ENCODE measurements around the gene NTM. TPM values are rescaled to one million over a fixed set of nuclear protein-coding genes. Genes with fewer than 3 reads are reported as not detected.
A peak's percentile ranks its signal among the peaks of the same experiment; 100 is the strongest.

Gene NTM
- total and polyA plus RNA-seq, 2 experiments from 2014 or later: 25.9 to 49.0 TPM

GRCh38 chr11:131969261-131969660 is 598.8 kb downstream of the NTM start:
- TF ChIP-seq EZH2 (IDR thresholded peaks at IDR 0.05; ENCODE audit: insufficient read depth, poor library complexity, severe bottlenecking): no peak
- no peak for TF ChIP-seq EZH2phosphoT487 (IDR thresholded peaks at IDR 0.05; ENCODE audit: insufficient read depth, low read depth)
- H3K36me3 ChIP-seq (ENCODE audit: low read depth): no peaks in the 10 kb centered on the region
- H3K27ac ChIP-seq: no peak overlapping the region
- no peak overlapping the region for H3K4me3 ChIP-seq
- H3K4me1 ChIP-seq (ENCODE audit: insufficient read depth): no peaks in the 10 kb centered on the region
- H3K4me2 ChIP-seq (ENCODE audit: unreplicated experiment): no peak overlapping the region
- H3K27me3 ChIP-seq (replicated peaks; ENCODE audit: insufficient read depth): no peaks in the 10 kb centered on the region
- H3K79me2 ChIP-seq (ENCODE audit: insufficient read depth): no peaks in the 10 kb centered on the region
- no peak overlapping the region for H3K9ac ChIP-seq
- in situ Hi-C loops (cut with MboI): no loop called here
- H3K9me2 ChIP-seq (ENCODE audit: insufficient read depth): no peaks in the 10 kb centered on the region
- 96 to 100% methylated on average over 2 of the region's 2 CpGs for WGBS, 2 experiments (ENCODE audit: low coverage in 1 of 2, low lambda C conversion rate in 2 of 2, missing lambda C conversion rate in 2 of 2)
- no peak for DNase-seq
- no peaks in the 10 kb centered on the region for H3F3A ChIP-seq (ENCODE audit: insufficient read depth)
- H4K20me1 ChIP-seq (ENCODE audit: insufficient read depth): no peaks in the 10 kb centered on the region
- H2AFZ ChIP-seq: no peak overlapping the region
- no peaks in the 10 kb centered on the region for H3K9me3 ChIP-seq (ENCODE audit: low read depth)

DNA sequence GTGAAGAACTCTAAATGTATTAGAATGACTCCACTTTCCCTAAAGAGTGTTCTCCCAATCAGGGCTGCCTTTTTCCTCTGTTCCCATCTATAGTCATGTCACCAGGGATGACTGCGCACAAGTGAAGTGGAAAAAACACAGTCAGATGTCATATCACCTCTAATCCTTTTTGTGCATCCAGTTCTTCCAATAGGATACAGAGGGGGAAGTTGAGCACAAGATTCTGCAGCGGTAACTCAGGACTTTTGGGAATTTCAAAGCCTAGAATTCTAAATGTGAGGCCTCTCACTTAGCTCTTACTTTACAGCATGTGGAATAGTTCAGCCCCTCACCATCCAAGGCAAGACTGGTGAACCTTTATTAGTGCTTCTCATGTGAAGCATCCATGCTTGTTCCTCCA is 602.6 kb downstream of the NTM start:
- Histone ChIP-seq H3K4me1 (ENCODE audit: insufficient read depth) (peaks cover 16% of the 10 kb centered on the region), H3K9me2 (ENCODE audit: insufficient read depth) (no peaks in the 10 kb centered on the region), H2AFZ (no peak overlapping the region), H3K36me3 (ENCODE audit: low read depth) (no peaks in the 10 kb centered on the region), H3F3A (ENCODE audit: insufficient read depth) (peaks cover 16% of the 10 kb centered on the region), H3K9me3 (ENCODE audit: low read depth) (no peaks in the 10 kb centered on the region), H3K9ac (no peak overlapping the region), H4K20me1 (ENCODE audit: insufficient read depth) (no peaks in the 10 kb centered on the region), H3K4me3 (no peak overlapping the region), H3K79me2 (ENCODE audit: insufficient read depth) (no peaks in the 10 kb centered on the region), H3K27me3 (replicated peaks; ENCODE audit: insufficient read depth) (no peaks in the 10 kb centered on the region), H3K27ac (no peak overlapping the region), H3K4me2 (ENCODE audit: unreplicated experiment) (no peak overlapping the region)
- in situ Hi-C loops (cut with MboI): no loop called here
- DNase-seq: no peak
- TF ChIP-seq EZH2 (IDR thresholded peaks at IDR 0.05; ENCODE audit: insufficient read depth, poor library complexity, severe bottlenecking) (no peak), EZH2phosphoT487 (IDR thresholded peaks at IDR 0.05; ENCODE audit: insufficient read depth, low read depth) (no peak)
- WGBS, 2 experiments (ENCODE audit: low coverage in 1 of 2, low lambda C conversion rate in 2 of 2, missing lambda C conversion rate in 2 of 2): 94 to 97% methylated on average over 2 of the region's 2 CpGs

DNA sequence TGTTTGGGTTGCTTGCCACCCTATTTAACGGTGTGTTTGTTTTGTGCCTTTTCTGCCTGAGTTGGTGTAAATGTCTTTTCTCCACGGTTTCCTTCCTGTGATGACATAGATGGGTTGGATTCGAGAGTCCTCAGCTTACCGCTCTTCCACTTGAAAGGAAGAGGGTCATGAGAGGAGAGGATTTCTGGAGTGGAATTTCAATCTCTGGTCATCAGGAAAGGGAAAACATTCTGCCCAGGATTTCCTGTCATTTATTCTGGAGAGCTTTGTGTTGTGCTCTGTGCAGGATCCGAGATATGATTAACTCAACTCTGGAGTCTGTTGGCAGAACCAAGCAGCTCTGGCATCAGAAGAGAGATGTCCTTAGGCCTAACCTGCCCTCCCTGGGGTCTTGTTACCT is 605.2 kb downstream of the NTM start:
- H3K9me3 ChIP-seq (ENCODE audit: low read depth): no peaks in the 10 kb centered on the region
- no peaks in the 10 kb centered on the region for H3K27me3 ChIP-seq (replicated peaks; ENCODE audit: insufficient read depth)
- peaks cover 19% of the 10 kb centered on the region for H3K4me1 ChIP-seq (ENCODE audit: insufficient read depth)
- in situ Hi-C loops (cut with MboI): no loop called here
- WGBS, 2 experiments (ENCODE audit: low coverage in 1 of 2, low lambda C conversion rate in 2 of 2, missing lambda C conversion rate in 2 of 2): 98 to 100% methylated on average over 5 of the region's 5 CpGs
- H3K27ac ChIP-seq: no peak overlapping the region
- no peaks in the 10 kb centered on the region for H3K79me2 ChIP-seq (ENCODE audit: insufficient read depth)
- peaks cover 16% of the 10 kb centered on the region for H3F3A ChIP-seq (ENCODE audit: insufficient read depth)
- H3K9me2 ChIP-seq (ENCODE audit: insufficient read depth): no peaks in the 10 kb centered on the region
- H3K4me2 ChIP-seq (ENCODE audit: unreplicated experiment): no peak overlapping the region
- no peaks in the 10 kb centered on the region for H3K36me3 ChIP-seq (ENCODE audit: low read depth)
- no peak overlapping the region for H3K4me3 ChIP-seq
- no peak for DNase-seq
- TF ChIP-seq EZH2 (IDR thresholded peaks at IDR 0.05; ENCODE audit: insufficient read depth, poor library complexity, severe bottlenecking): no peak
- no peak for TF ChIP-seq EZH2phosphoT487 (IDR thresholded peaks at IDR 0.05; ENCODE audit: insufficient read depth, low read depth)
- no peak overlapping the region for H2AFZ ChIP-seq
- no peaks in the 10 kb centered on the region for H4K20me1 ChIP-seq (ENCODE audit: insufficient read depth)
- no peak overlapping the region for H3K9ac ChIP-seq

DNA sequence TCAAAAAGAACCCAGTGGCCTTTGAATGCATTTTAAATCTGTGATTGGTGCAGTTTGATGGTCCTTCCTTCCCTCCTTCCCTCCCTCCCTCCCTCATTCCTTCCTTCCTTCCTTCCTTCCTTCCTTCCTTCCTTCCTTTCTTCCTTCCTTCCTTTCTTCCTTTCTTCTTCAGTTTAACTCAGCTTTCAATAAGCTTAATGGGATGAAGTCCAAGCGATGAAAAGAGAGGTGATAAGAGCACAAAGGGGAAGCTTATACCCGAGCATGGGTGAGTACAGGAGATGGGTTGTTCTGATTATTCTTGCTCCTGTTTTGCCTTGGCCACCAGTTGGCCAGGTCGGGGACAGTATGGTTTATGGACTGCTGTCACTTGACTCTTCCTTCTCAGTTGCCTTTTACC is 605.6 kb downstream of the NTM start:
- H2AFZ ChIP-seq: no peak overlapping the region
- H3K9me2 ChIP-seq (ENCODE audit: insufficient read depth): no peaks in the 10 kb centered on the region
- WGBS, 2 experiments (ENCODE audit: low coverage in 1 of 2, low lambda C conversion rate in 2 of 2, missing lambda C conversion rate in 2 of 2): 68 to 72% methylated on average over 3 of the region's 3 CpGs
- H3K27ac ChIP-seq: no peak overlapping the region
- H3F3A ChIP-seq (ENCODE audit: insufficient read depth): peaks cover 16% of the 10 kb centered on the region
- no peak for DNase-seq
- H3K36me3 ChIP-seq (ENCODE audit: low read depth): no peaks in the 10 kb centered on the region
- H3K4me3 ChIP-seq: no peak overlapping the region
- TF ChIP-seq EZH2phosphoT487 (IDR thresholded peaks at IDR 0.05; ENCODE audit: insufficient read depth, low read depth) (no peak), EZH2 (IDR thresholded peaks at IDR 0.05; ENCODE audit: insufficient read depth, poor library complexity, severe bottlenecking) (no peak)
- no peaks in the 10 kb centered on the region for H3K79me2 ChIP-seq (ENCODE audit: insufficient read depth)
- H4K20me1 ChIP-seq (ENCODE audit: insufficient read depth): no peaks in the 10 kb centered on the region
- in situ Hi-C loops (cut with MboI): no loop called here
- no peaks in the 10 kb centered on the region for H3K27me3 ChIP-seq (replicated peaks; ENCODE audit: insufficient read depth)
- H3K9ac ChIP-seq: no peak overlapping the region
- no peaks in the 10 kb centered on the region for H3K9me3 ChIP-seq (ENCODE audit: low read depth)
- no peak overlapping the region for H3K4me2 ChIP-seq (ENCODE audit: unreplicated experiment)
- H3K4me1 ChIP-seq (ENCODE audit: insufficient read depth): peaks cover 20% of the 10 kb centered on the region

DNA sequence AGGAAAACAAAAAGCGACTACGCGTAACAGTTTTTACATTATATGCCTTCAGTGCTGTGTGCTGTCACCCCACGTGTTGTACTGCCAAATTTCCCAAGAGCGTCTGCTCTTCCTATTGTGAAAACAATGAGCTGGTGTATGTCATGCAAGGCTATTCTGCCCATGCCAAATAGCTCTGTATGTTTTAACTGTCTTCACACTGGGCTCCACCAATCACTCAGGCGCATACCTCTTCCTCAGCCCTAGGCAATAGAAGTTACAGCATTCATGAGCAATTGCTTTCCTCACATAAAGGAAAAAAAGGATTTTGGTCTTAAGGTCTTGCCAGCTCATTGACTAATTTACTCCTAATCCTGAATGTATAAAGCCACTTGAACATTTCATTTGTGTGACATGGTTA is 606.8 kb downstream of the NTM start:
- no peak overlapping the region for H3K4me3 ChIP-seq
- no peaks in the 10 kb centered on the region for H3K36me3 ChIP-seq (ENCODE audit: low read depth)
- H3F3A ChIP-seq (ENCODE audit: insufficient read depth): peaks cover 16% of the 10 kb centered on the region
- H3K79me2 ChIP-seq (ENCODE audit: insufficient read depth): no peaks in the 10 kb centered on the region
- peak overlapping the region; percentile 56 for H3K27ac ChIP-seq
- no peaks in the 10 kb centered on the region for H4K20me1 ChIP-seq (ENCODE audit: insufficient read depth)
- no peaks in the 10 kb centered on the region for H3K9me2 ChIP-seq (ENCODE audit: insufficient read depth)
- no peaks in the 10 kb centered on the region for H3K9me3 ChIP-seq (ENCODE audit: low read depth)
- in situ Hi-C loops (cut with MboI): no loop called here
- H3K27me3 ChIP-seq (replicated peaks; ENCODE audit: insufficient read depth): no peaks in the 10 kb centered on the region
- H3K9ac ChIP-seq: no peak overlapping the region
- peak overlapping the region; percentile 40 for H3K4me2 ChIP-seq (ENCODE audit: unreplicated experiment)
- TF ChIP-seq EZH2phosphoT487 (IDR thresholded peaks at IDR 0.05; ENCODE audit: insufficient read depth, low read depth) (no peak), EZH2 (IDR thresholded peaks at IDR 0.05; ENCODE audit: insufficient read depth, poor library complexity, severe bottlenecking) (no peak)
- 74 to 77% methylated on average over 6 of the region's 6 CpGs for WGBS, 2 experiments (ENCODE audit: low coverage in 1 of 2, low lambda C conversion rate in 2 of 2, missing lambda C conversion rate in 2 of 2)
- H3K4me1 ChIP-seq (ENCODE audit: insufficient read depth): peaks cover 22% of the 10 kb centered on the region
- DNase-seq: peak; percentile 83
- H2AFZ ChIP-seq: no peak overlapping the region

Measured in GM23248 (cell line).